GM10847 (cell line): ENCODE results near the gene FBXL7.

Source experiments
- POLR2A ChIP-seq: IDR thresholded peaks from 2 replicates; pipeline ENCODE4 v1.6.1; 2011; ENCODE audit not compliant: insufficient read length; ENCODE audit errors: extremely low read depth

The FBXL7 gene

GRCh38 chr5:15555176-15555575 lies 55.2 kb downstream of the FBXL7 start:
- TF ChIP-seq POLR2A, result no peak

GRCh38 chr5:15558240-15558639 lies 58.3 kb downstream of the FBXL7 start:
- no peak for TF ChIP-seq POLR2A

GRCh38 chr5:15558681-15559080 lies 58.7 kb downstream of the FBXL7 start:
- TF ChIP-seq POLR2A, result no peak

GRCh38 chr5:15560421-15560820 lies 60.4 kb downstream of the FBXL7 start:
- no peak for TF ChIP-seq POLR2A

- TF ChIP-seq POLR2A, result no peak
Measured at GRCh38 chr5:15564523-15564922, 64.5 kb downstream of the FBXL7 start.

- no peak for TF ChIP-seq POLR2A
Measured at GRCh38 chr5:15564957-15565356, 65.0 kb downstream of the FBXL7 start.

DNA sequence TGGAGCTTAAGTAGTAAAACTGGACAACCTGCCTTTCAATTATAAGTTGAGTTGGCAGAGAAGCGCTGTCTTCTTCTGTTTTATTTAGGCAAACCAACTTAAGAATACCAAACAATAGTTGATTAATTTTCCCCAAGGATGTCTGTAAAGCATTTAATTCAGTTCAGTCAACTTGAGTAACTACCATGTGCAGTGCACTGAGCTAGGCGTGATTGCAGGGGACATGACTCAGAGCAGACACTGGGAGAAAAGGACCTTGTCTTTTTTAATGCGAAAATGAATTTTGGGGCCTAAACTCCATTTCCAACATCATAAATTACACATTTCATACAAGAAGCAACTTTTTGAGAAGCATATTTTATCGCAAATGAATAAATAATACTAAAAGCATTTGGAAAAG lies 66.3 kb downstream of the FBXL7 start:
- no peak for TF ChIP-seq POLR2A

DNA sequence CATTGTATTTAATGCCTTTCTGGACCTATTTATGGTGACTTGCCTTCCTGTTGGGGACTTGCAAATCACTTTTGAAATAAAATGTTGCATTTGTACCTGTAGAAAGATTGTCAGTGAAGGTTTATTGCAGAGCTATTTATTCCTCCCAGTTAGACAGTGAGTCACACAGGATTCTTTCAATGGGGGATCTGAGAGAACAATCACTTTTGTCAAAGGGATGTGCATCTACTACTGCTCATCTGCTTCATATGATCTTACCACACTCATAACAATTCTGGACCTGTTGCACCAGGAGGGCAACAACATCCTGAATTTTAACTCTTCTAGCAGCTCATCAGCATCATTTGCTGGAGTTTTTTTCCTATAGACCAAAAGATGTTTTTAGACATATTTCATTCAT lies 66.8 kb downstream of the FBXL7 start:
- TF ChIP-seq POLR2A, result no peak

DNA sequence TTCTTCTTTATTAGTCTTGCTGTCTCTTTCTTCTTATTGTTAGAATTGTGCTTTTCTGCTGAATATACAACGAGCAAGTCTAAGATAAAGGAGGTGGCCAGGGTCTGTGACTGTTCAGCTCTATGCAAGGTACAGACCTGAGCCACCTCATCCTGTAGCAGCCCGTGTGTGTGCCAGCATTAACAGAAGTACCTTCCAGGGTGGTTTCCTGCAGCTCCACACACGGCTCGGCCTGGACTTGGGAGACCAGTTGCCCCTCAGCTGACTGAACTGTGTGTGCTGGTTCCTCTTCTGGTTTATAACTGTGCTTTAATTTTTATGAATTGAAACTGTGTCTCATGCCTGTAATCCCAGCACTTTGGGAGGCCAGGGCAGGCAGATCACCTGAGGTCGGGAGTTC lies 70.5 kb downstream of the FBXL7 start:
- TF ChIP-seq POLR2A, result no peak

GRCh38 chr5:15571081-15571480 lies 71.1 kb downstream of the FBXL7 start:
- TF ChIP-seq POLR2A, result no peak

GRCh38 chr5:15571618-15572017 lies 71.6 kb downstream of the FBXL7 start:
- TF ChIP-seq POLR2A, result no peak

DNA sequence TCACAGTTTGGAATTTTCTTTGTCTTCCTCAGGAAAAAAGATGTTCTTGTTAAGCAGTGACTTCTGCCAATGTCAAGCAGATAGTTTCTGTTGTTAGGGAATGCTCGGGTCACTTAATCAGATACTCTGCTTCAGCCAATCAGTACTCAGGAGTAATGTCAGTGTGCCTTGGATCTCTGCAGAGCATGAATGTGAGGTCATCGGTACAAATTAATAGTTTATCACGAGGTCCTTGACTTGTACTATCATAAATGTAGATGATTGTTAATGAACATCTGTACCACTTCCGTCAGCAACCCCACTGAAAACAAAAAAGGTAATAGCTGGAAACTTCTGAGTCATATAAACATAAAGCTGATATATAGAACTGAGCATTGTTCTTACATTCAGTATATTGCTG lies 73.6 kb downstream of the FBXL7 start:
- no peak for TF ChIP-seq POLR2A

- TF ChIP-seq POLR2A, result no peak
Measured at GRCh38 chr5:15574128-15574527, 74.1 kb downstream of the FBXL7 start.

DNA sequence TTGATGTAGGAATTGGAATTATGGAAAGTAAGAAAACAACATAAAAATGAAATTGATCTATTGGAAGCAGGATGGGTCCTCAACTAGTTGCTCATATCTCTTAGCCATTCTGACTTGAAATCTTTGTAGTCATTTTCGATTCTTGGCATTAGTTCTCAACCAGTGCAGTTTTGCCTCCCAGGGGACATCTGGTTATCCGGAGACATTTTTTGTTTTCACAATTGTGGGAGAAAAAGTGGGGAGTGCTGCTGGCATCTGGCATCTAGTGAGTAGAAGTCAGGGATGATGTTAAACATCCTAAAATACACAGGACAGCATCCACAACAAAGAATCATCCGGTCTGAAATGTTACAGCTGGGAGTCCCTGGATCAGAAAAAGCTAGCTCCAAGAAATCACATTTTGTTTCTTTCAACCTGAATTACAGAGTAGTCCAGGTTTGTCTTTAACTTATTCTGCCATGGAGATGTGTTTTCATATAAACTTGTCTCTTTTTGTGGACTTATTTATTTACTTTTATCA lies 74.9 kb downstream of the FBXL7 start:
- TF ChIP-seq POLR2A, result no peak

DNA sequence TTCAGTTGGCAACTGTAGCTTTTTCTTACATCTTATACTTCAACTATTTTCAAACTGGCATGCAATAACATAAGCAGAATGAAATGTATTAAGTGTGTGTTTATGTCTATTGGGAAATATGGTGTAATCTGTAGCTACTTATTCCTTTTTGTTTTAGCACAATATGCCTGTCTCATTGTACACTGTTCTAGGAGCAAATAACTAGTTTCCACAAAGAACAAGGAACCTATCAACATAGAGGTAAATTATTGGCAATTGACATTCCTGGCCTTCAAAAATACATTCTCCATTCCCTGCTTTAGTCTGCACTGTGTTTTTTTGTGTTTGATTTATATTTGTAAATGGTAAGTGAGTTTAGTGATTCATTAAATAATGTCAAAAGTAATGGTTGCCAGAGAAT lies 75.7 kb downstream of the FBXL7 start:
- no peak for TF ChIP-seq POLR2A

DNA sequence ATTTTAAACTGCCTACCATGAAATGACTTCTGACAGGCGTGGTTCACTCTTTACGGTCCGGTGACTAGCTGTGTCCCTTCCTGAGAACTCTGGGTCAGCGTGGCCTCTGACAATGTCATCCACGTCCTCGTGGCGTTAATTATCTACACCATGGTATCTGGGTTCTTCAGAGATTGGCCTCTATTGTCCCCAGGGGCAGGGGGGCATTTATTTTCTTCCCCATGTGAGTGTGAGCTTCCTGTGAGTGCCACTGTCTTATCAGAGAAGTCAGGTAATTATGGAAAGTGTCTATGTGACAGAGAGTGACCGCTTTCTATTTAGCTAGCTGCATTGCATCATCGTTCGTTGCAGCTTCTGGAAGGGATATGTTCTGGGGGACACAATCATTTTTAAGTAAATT lies 77.2 kb downstream of the FBXL7 start:
- TF ChIP-seq POLR2A, result no peak

DNA sequence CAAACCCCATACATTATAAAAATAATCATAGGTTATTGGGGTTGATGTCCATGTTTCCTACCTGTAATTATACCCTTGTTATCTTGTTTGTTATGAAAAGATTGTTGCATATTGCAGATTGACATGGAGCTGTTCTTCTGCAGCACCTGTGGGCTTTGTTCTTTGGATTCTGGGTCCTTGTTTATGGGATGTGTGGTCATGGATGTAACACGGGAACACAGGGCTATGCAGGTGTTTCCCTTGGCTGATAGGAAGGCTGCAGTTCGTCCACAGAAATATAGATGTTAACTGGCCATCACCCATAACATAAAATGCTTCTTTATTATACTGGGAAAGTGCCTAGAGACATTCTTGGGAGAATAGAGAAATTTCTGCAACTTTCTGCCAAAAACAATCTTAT lies 77.9 kb downstream of the FBXL7 start:
- no peak for TF ChIP-seq POLR2A

DNA sequence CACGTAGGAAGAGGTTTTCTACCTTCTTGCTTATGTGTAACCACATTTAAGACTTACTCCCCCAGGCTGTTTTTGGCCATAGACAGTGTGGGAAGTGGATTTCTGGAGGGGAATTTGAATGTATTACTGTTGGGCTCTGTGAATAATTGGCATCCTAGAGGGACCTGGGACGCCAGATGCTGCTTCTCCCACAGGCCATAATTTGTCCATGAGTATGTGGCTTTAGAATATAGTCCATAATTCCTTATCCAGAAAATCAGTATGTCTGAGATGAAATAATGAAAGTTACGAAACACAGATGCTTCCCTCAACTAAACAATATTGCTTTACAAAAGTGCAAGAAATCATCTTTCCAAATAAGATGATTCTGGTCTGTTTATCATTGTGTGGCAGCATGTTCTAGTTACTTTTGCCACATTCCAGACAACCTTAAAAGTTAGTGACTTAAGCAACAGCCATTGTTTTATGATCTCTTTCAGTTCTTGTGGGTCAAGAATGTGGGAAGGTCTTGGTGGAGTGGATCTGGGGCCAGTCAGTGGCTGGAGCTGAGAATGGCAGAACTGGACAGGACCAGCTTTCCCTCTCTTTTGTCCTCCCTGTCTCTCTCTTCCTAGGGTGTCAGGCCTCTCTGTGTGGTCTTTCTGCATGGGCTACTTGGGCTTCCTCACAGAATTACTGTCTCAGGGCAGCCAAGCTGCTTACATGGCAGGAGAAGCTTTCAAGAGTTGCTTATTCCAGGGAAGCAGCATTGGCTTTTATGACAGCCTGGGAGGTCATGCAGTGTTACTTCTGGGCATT lies 79.4 kb downstream of the FBXL7 start:
- no peak for TF ChIP-seq POLR2A

- no peak for TF ChIP-seq POLR2A
Measured at GRCh38 chr5:15584528-15584927, 84.5 kb downstream of the FBXL7 start.
